ENCODE data around the gene CORO6. TPM values are rescaled to one million over a fixed set of nuclear protein-coding genes. Genes with fewer than 3 reads are reported as not detected.

Gene CORO6
- total RNA-seq, 1 experiment from 2014 or later, result 2.3 TPM

DNA sequence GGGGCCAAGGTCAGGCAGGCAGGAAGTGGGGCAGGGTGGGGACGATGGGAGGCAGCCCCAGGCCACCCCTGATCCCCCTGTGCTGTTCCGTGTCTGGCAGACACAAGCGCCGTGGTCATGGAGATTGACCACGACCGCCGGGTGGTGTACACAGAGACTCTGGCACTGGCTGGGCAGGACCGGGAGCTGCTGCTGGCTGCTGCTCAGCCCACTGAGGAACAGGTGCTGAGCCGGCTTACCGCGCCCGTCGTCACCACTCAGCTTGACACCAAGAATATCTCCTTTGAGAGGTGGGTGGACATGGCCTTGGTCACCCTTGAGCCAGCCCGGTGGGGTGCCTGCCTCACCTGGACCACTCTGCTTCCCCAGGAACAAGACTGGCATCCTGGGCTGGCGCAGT is 13.7 kb downstream of the CORO6 start:
- TF ChIP-seq, protein P1, sequence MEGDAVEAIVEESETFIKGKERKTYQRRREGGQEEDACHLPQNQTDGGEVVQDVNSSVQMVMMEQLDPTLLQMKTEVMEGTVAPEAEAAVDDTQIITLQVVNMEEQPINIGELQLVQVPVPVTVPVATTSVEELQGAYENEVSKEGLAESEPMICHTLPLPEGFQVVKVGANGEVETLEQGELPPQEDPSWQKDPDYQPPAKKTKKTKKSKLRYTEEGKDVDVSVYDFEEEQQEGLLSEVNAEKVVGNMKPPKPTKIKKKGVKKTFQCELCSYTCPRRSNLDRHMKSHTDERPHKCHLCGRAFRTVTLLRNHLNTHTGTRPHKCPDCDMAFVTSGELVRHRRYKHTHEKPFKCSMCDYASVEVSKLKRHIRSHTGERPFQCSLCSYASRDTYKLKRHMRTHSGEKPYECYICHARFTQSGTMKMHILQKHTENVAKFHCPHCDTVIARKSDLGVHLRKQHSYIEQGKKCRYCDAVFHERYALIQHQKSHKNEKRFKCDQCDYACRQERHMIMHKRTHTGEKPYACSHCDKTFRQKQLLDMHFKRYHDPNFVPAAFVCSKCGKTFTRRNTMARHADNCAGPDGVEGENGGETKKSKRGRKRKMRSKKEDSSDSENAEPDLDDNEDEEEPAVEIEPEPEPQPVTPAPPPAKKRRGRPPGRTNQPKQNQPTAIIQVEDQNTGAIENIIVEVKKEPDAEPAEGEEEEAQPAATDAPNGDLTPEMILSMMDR (conservative IDR thresholded peaks at IDR 0.05), result no peak
- Histone ChIP-seq H3K27me3 (ENCODE audit: insufficient read depth, low read length) (no peaks in the 10 kb centered on the region), H3K14ac (ENCODE audit: insufficient read depth, low read length) (no peak overlapping the region), H4K91ac (ENCODE audit: insufficient read length, low read depth, low read length) (no peak overlapping the region), H3K9ac (ENCODE audit: extremely low read depth, insufficient read length, low read length) (no peak overlapping the region), H4K8ac (replicated peaks; ENCODE audit: insufficient read length, low read depth, low read length) (no peak overlapping the region), H3K56ac (ENCODE audit: insufficient read length, low read depth, low read length) (no peak overlapping the region), H2BK20ac (ENCODE audit: low read depth, low read length, poor library complexity, severe bottlenecking) (no peak overlapping the region), H3K27ac (ENCODE audit: insufficient read length, low read depth, low read length) (no peak overlapping the region), H2BK5ac (ENCODE audit: insufficient read length, low read length) (no peak overlapping the region), H4K5ac (ENCODE audit: insufficient read length, low read depth, low read length) (no peak overlapping the region), H3K79me2 (ENCODE audit: insufficient read depth, low read length) (no peaks in the 10 kb centered on the region), H2AK5ac (ENCODE audit: insufficient read length, low read length) (no peak overlapping the region), H3K4me1 (ENCODE audit: insufficient read depth, low read length) (no peaks in the 10 kb centered on the region), H3K4ac (ENCODE audit: low read depth, low read length) (no peak overlapping the region), H2BK120ac (ENCODE audit: low read depth, low read length, poor library complexity, severe bottlenecking) (no peak overlapping the region), H2AFZ (ENCODE audit: low read length) (no peak overlapping the region), H4K20me1 (ENCODE audit: control insufficient read depth, insufficient read depth, insufficient read length) (no peaks in the 10 kb centered on the region), H3K23ac (ENCODE audit: insufficient read length, low read depth, low read length) (no peak overlapping the region), H3K4me2 (ENCODE audit: insufficient read depth, insufficient read length, low read length) (no peak overlapping the region), H3K9me3 (ENCODE audit: control insufficient read depth, low read depth, low read length) (no peaks in the 10 kb centered on the region), H3K79me1 (ENCODE audit: insufficient read depth, low read depth, low read length, poor library complexity, severe bottlenecking) (no peaks in the 10 kb centered on the region), H2BK12ac (ENCODE audit: insufficient read length, low read depth, low read length) (no peak overlapping the region), H2BK15ac (ENCODE audit: low read depth, low read length) (no peak overlapping the region), H3K18ac (ENCODE audit: insufficient read length, low read depth, low read length) (no peak overlapping the region), H3K23me2 (ENCODE audit: insufficient read length, low read depth, low read length, poor library complexity, severe bottlenecking) (no peaks in the 10 kb centered on the region), H3T11ph (ENCODE audit: low read length) (no peak overlapping the region)
- Mint-ChIP-seq H3K27me3 (ENCODE audit: low read depth) (peaks cover 16% of the 10 kb centered on the region), H3K4me1 (peaks cover 2 to 9% of the 10 kb centered on the region in 2 experiments), H3K9me3 (no peaks in the 10 kb centered on the region), H3K36me3 (ENCODE audit: insufficient read depth in 1 of 3, low read depth in 3 of 3) (peaks cover 2 to 10% (median 8%) of the 10 kb centered on the region in 3 experiments; a peak in 4 of 7 replicates), H3K4me3 (no peak overlapping the region), H3K27ac (no peak overlapping the region)
- no CpG with 5 or more reads among the region's 15 CpGs for WGBS (ENCODE audit: extremely low coverage, insufficient read length, low lambda C conversion rate)
- no peak for DNase-seq
